Fibroblast of mammary gland (primary cell): ENCODE results near the gene TFB1M.
A peak's percentile ranks its signal among the peaks of the same experiment; 100 is the strongest.

Experiments
- DNase-seq: peaks from one replicate; pipeline ENCODE4 v3.0.0-alpha.2; 2010; ENCODE audit warnings: low read depth
- H3K4me3 ChIP-seq: 2 replicates; pipeline ENCODE4 v1.5.1; 2011; ENCODE audit warnings: low read depth, mild to moderate bottlenecking, low read length, moderate library complexity; ENCODE audit not compliant: control insufficient read depth
- CTCF ChIP-seq: conservative IDR thresholded peaks from 2 replicates; pipeline ENCODE4 v1.5.1; 2011; ENCODE audit warnings: low read depth, low read length, inconsistent platforms; ENCODE audit not compliant: control insufficient read depth, insufficient read depth

TFB1M gene

GRCh38 chr6:155278319-155279049 is 35.8 kb downstream of the TFB1M start:
- DNase-seq: no peak
- no peak for TF ChIP-seq CTCF
- no peak overlapping the region for H3K4me3 ChIP-seq

GRCh38 chr6:155276638-155277037 is 37.6 kb downstream of the TFB1M start:
- DNase-seq: no peak
- no peak for TF ChIP-seq CTCF
- no peak overlapping the region for H3K4me3 ChIP-seq

GRCh38 chr6:155275808-155276480 is 38.3 kb downstream of the TFB1M start:
- no peak for DNase-seq
- H3K4me3 ChIP-seq: no peak overlapping the region

GRCh38 chr6:155274533-155274932 is 39.8 kb downstream of the TFB1M start:
- DNase-seq: peak; percentile 80
- H3K4me3 ChIP-seq: no peak overlapping the region
- TF ChIP-seq CTCF: no peak

More at GRCh38 chr6:155275808-155276480, 38.3 kb downstream of the TFB1M start:
- no peak for TF ChIP-seq CTCF

GRCh38 chr6:155274106-155274505 is 40.2 kb downstream of the TFB1M start:
- H3K4me3 ChIP-seq: no peak overlapping the region
- no peak for TF ChIP-seq CTCF
- DNase-seq: peak; percentile 43

GRCh38 chr6:155273431-155273830 is 40.9 kb downstream of the TFB1M start:
- H3K4me3 ChIP-seq: no peak overlapping the region
- TF ChIP-seq CTCF: no peak
- DNase-seq: peak; percentile 98
